WTC11 (cell line): ENCODE results near the gene TREX2. TPM values are rescaled to one million over a fixed set of nuclear protein-coding genes. Genes with fewer than 3 reads are reported as not detected.

Experiments
- ATAC-seq: fragments of 200-7000 bp; cut with Tn5 transposase; 2 replicates; pipeline ENCODE4 v1.10.0; 2021; ENCODE audit warnings: mild to moderate bottlenecking, moderate library complexity
- CTCF ChIA-PET: fragments of 300-600 bp; sonication (Branson Sonifier 250); formaldehyde crosslinking; loops from one replicate; lab custom pipeline; 2021; ENCODE audit warnings: antibody characterized with exemption; lab: Charles Lee
- POLR2A ChIA-PET: fragments of 350-600 bp; sonication (Branson Sonifier 250); formaldehyde crosslinking; loops from one replicate; lab custom pipeline; 2021; ENCODE audit warnings: antibody characterized with exemption; lab: Charles Lee
- DNase-seq: peaks from one replicate; pipeline ENCODE4 v3.0.0; 2021; ENCODE audit warnings: low spot score
- H3K27ac Mint-ChIP-seq: 2 replicates; pipeline ENCODE4 v1.8.0; 2021; ENCODE audit warnings: mixed read lengths
- H3K27me3 Mint-ChIP-seq: 2 replicates; pipeline ENCODE4 v1.8.0; 2021; ENCODE audit warnings: low read depth, mild to moderate bottlenecking, moderate library complexity, mixed read lengths
- H3K36me3 Mint-ChIP-seq: 2 replicates; pipeline ENCODE4 v1.8.0; 2021; ENCODE audit warnings: mixed read lengths
- H3K4me1 Mint-ChIP-seq: 2 replicates; pipeline ENCODE4 v1.8.0; 2022; ENCODE audit warnings: mixed read lengths
- H3K4me3 Mint-ChIP-seq: 2 replicates; pipeline ENCODE4 v1.8.0; 2021; ENCODE audit warnings: mild to moderate bottlenecking, moderate library complexity, mixed read lengths
- H3K9me3 Mint-ChIP-seq: 2 replicates; pipeline ENCODE4 v1.8.0; 2021; ENCODE audit warnings: mixed read lengths
- AFF4 ChIP-seq: sonication (generic); formaldehyde crosslinking; IDR thresholded peaks from 2 replicates; pipeline ENCODE4 v1.8.1; 2023; ENCODE audit warnings: mild to moderate bottlenecking, missing genetic modification reagents, borderline replicate concordance
- ATF1 ChIP-seq: sonication (generic); formaldehyde crosslinking; IDR thresholded peaks from 2 replicates; pipeline ENCODE4 v1.8.1; 2023; ENCODE audit warnings: mild to moderate bottlenecking, moderate library complexity, missing genetic modification reagents
- CDX4 ChIP-seq: fragments of 250-450 bp; sonication (Bioruptor Pico); IDR thresholded peaks from 2 replicates; pipeline ENCODE4 v1.9.0; 2021; ENCODE audit warnings: moderate library complexity, mild to moderate bottlenecking, inconsistent platforms, borderline replicate concordance
- CREB1 ChIP-seq: sonication (generic); formaldehyde crosslinking; IDR thresholded peaks from 2 replicates; pipeline ENCODE4 v1.8.0; 2023; ENCODE audit warnings: mild to moderate bottlenecking, missing genetic modification reagents
- ESRRA ChIP-seq: sonication (generic); formaldehyde crosslinking; IDR thresholded peaks from 2 replicates; pipeline ENCODE4 v1.8.1; 2022; ENCODE audit warnings: mild to moderate bottlenecking, missing genetic modification reagents, borderline replicate concordance
- GABPB1 ChIP-seq: sonication (generic); formaldehyde crosslinking; IDR thresholded peaks from 2 replicates; pipeline ENCODE4 v1.8.1; 2023; ENCODE audit warnings: mild to moderate bottlenecking, missing genetic modification reagents
- GRHL2 ChIP-seq: fragments of 250-450 bp; sonication (Bioruptor Pico); IDR thresholded peaks from 2 replicates; pipeline ENCODE4 v1.8.0; 2022; ENCODE audit warnings: mild to moderate bottlenecking, moderate library complexity; ENCODE audit not compliant: insufficient replicate concordance, severe bottlenecking
- HMGXB4 ChIP-seq: sonication (generic); formaldehyde crosslinking; IDR thresholded peaks from 2 replicates; pipeline ENCODE4 v1.8.1; 2023; ENCODE audit warnings: mild to moderate bottlenecking, moderate library complexity, missing genetic modification reagents
- IRF2 ChIP-seq: sonication (generic); formaldehyde crosslinking; IDR thresholded peaks from 2 replicates; pipeline ENCODE4 v1.8.0; 2022; ENCODE audit warnings: low read depth, missing genetic modification reagents, borderline replicate concordance
- NFATC4 ChIP-seq: fragments of 250-450 bp; sonication (Bioruptor Pico); IDR thresholded peaks from 2 replicates; pipeline ENCODE4 v1.9.0; 2021; ENCODE audit warnings: mild to moderate bottlenecking
- NR2C2 ChIP-seq: sonication (generic); formaldehyde crosslinking; IDR thresholded peaks from 2 replicates; pipeline ENCODE4 v1.8.0; 2022; ENCODE audit warnings: mild to moderate bottlenecking, missing genetic modification reagents
- NR3C1 ChIP-seq: sonication (generic); formaldehyde crosslinking; conservative IDR thresholded peaks from 2 replicates; pipeline ENCODE4 v1.8.1; 2023; ENCODE audit warnings: low read depth, mild to moderate bottlenecking, missing genetic modification reagents
- TP53 ChIP-seq: sonication (generic); formaldehyde crosslinking; IDR thresholded peaks from 2 replicates; pipeline ENCODE4 v1.8.1; 2023; ENCODE audit warnings: mild to moderate bottlenecking, missing genetic modification reagents
- ZNF121 ChIP-seq: sonication (generic); formaldehyde crosslinking; IDR thresholded peaks from 2 replicates; pipeline ENCODE4 v1.8.0; 2023; ENCODE audit warnings: missing genetic modification reagents
- ZNF219 ChIP-seq: sonication (generic); formaldehyde crosslinking; IDR thresholded peaks from 2 replicates; pipeline ENCODE4 v1.8.0; 2023; ENCODE audit warnings: missing genetic modification reagents, mild to moderate bottlenecking, borderline replicate concordance
- ZNF232 ChIP-seq: sonication (generic); formaldehyde crosslinking; IDR thresholded peaks from 2 replicates; pipeline ENCODE4 v1.8.0; 2022; ENCODE audit warnings: mild to moderate bottlenecking, missing genetic modification reagents
- ZNF396 ChIP-seq: fragments of 250-450 bp; sonication (Bioruptor Pico); IDR thresholded peaks from 2 replicates; pipeline ENCODE4 v1.8.0; 2021; ENCODE audit warnings: mild to moderate bottlenecking, moderate library complexity, borderline replicate concordance
- total RNA-seq: library from RNA; stranded (reverse); gene quantifications from 3 replicates; pipeline ENCODE4 v1.2.3, GENCODE V29; 2021
- TF ChIP-seq, protein P1 (sequence below): sonication (generic); formaldehyde crosslinking; IDR thresholded peaks from 2 replicates; pipeline ENCODE4 v1.8.0; 2022; ENCODE audit warnings: mild to moderate bottlenecking, missing genetic modification reagents
- TF ChIP-seq, protein P2 (sequence below): sonication (generic); formaldehyde crosslinking; IDR thresholded peaks from 2 replicates; pipeline ENCODE4 v1.8.1; 2022; ENCODE audit warnings: missing genetic modification reagents, borderline replicate concordance
- TF ChIP-seq, protein P3 (sequence below): sonication (generic); formaldehyde crosslinking; conservative IDR thresholded peaks from 2 replicates; pipeline ENCODE4 v1.8.1; 2022; ENCODE audit warnings: mild to moderate bottlenecking, missing genetic modification reagents
- TF ChIP-seq, protein P4 (sequence below): sonication (generic); formaldehyde crosslinking; IDR thresholded peaks from 2 replicates; pipeline ENCODE4 v1.8.0; 2022; ENCODE audit warnings: mild to moderate bottlenecking, missing genetic modification reagents
- TF ChIP-seq, protein P5 (sequence below): sonication (generic); formaldehyde crosslinking; IDR thresholded peaks from 2 replicates; pipeline ENCODE4 v1.8.1; 2023; ENCODE audit warnings: mild to moderate bottlenecking, missing genetic modification reagents

Gene TREX2
- total RNA-seq, 1 experiment from 2014 or later: 1.5 TPM

DNA sequence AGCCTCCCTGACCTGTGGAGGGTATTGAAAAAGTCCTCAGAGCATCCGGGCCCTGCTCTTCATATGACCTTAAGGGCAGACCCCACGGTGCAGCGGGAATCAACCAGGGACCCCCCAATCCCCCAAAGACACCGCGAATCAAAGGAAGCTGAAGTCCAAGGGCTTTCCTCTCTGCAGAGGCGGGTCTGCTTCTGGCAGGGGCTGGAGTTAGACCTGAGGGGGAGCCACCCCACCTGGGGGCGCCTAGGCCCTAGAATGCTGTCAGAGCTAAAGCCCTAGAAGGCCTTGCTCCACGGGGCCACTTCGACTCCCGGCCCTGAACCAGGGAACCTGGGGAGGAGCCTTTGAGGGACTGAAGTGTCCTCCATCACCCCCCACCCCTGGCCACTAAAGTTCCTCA is 27.3 kb upstream of the TREX2 start (continued):
- TF ChIP-seq AFF4 (CRISPR knock-in tag) (no peak), NR2C2 (CRISPR knock-in tag) (no peak), NR3C1 (CRISPR knock-in tag) (no peak), ZNF121 (CRISPR knock-in tag) (no peak), GRHL2 (no peak), HMGXB4 (no peak), ZNF396 (CRISPR knock-in tag) (no peak)
- TF ChIP-seq, protein P1, sequence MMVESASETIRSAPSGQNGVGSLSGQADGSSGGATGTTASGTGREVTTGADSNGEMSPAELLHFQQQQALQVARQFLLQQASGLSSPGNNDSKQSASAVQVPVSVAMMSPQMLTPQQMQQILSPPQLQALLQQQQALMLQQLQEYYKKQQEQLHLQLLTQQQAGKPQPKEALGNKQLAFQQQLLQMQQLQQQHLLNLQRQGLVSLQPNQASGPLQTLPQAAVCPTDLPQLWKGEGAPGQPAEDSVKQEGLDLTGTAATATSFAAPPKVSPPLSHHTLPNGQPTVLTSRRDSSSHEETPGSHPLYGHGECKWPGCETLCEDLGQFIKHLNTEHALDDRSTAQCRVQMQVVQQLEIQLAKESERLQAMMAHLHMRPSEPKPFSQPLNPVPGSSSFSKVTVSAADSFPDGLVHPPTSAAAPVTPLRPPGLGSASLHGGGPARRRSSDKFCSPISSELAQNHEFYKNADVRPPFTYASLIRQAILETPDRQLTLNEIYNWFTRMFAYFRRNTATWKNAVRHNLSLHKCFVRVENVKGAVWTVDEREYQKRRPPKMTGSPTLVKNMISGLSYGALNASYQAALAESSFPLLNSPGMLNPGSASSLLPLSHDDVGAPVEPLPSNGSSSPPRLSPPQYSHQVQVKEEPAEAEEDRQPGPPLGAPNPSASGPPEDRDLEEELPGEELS (CRISPR knock-in tag): no peak
- TF ChIP-seq, protein P2, sequence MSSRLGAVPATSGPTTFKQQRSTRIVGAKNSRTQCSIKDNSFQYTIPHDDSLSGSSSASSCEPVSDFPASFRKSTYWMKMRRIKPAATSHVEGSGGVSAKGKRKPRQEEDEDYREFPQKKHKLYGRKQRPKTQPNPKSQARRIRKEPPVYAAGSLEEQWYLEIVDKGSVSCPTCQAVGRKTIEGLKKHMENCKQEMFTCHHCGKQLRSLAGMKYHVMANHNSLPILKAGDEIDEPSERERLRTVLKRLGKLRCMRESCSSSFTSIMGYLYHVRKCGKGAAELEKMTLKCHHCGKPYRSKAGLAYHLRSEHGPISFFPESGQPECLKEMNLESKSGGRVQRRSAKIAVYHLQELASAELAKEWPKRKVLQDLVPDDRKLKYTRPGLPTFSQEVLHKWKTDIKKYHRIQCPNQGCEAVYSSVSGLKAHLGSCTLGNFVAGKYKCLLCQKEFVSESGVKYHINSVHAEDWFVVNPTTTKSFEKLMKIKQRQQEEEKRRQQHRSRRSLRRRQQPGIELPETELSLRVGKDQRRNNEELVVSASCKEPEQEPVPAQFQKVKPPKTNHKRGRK (CRISPR knock-in tag): no peak

- Mint-ChIP-seq H3K27me3 (peaks cover 30% of the 10 kb centered on the region), H3K4me3 (no peak overlapping the region), H3K27ac (no peak overlapping the region), H3K36me3 (no peaks in the 10 kb centered on the region), H3K9me3 (no peaks in the 10 kb centered on the region), H3K4me1 (peaks cover 6% of the 10 kb centered on the region)
- ChIA-PET POLR2A (no interaction called here), CTCF (interaction anchor here (0.9 to 3.2 kb wide), 12 partner anchors 11 to 439 kb away, joined by 3 to 54 read pairs (median 6); partner anchors contain the start of gene BGN)
- ATAC-seq: no peak
- DNase-seq: no peak
- TF ChIP-seq CREB1 (no peak), NFATC4 (no peak), IRF2 (CRISPR knock-in tag) (no peak), ZNF232 (CRISPR knock-in tag) (no peak), GABPB1 (CRISPR knock-in tag) (no peak), TP53 (CRISPR knock-in tag) (no peak), ATF1 (CRISPR knock-in tag) (no peak), CDX4 (CRISPR knock-in tag) (no peak), ZNF219 (CRISPR knock-in tag) (no peak), ESRRA (CRISPR knock-in tag) (no peak)
- TF ChIP-seq, protein P3, sequence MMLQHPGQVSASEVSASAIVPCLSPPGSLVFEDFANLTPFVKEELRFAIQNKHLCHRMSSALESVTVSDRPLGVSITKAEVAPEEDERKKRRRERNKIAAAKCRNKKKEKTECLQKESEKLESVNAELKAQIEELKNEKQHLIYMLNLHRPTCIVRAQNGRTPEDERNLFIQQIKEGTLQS: no peak
- TF ChIP-seq, protein P4, sequence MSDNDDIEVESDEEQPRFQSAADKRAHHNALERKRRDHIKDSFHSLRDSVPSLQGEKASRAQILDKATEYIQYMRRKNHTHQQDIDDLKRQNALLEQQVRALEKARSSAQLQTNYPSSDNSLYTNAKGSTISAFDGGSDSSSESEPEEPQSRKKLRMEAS (CRISPR knock-in tag): no peak
- TF ChIP-seq, protein P5, sequence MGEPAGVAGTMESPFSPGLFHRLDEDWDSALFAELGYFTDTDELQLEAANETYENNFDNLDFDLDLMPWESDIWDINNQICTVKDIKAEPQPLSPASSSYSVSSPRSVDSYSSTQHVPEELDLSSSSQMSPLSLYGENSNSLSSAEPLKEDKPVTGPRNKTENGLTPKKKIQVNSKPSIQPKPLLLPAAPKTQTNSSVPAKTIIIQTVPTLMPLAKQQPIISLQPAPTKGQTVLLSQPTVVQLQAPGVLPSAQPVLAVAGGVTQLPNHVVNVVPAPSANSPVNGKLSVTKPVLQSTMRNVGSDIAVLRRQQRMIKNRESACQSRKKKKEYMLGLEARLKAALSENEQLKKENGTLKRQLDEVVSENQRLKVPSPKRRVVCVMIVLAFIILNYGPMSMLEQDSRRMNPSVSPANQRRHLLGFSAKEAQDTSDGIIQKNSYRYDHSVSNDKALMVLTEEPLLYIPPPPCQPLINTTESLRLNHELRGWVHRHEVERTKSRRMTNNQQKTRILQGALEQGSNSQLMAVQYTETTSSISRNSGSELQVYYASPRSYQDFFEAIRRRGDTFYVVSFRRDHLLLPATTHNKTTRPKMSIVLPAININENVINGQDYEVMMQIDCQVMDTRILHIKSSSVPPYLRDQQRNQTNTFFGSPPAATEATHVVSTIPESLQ (CRISPR knock-in tag): no peak
Measured at GRCh38 chrX:153471663-153472280, 25.9 kb upstream of the TREX2 start.
